Esophagus (tissue), 2 donors: Measurements from ENCODE around the gene ZNF99. TPM values are rescaled to one million over a fixed set of nuclear protein-coding genes. Genes with fewer than 3 reads are reported as not detected.
"Not testable (repeated sequence)": the region's sequence is repeated elsewhere in the genome, so short reads cannot be mapped to it uniquely, and the experiment has no call there.

ENCODE experiments used
- H3K27ac ChIP-seq, 2 donors: one replicate each; pipeline ENCODE4 v1.5.1; 2013; ENCODE audit warnings: low read depth in 2 of 2, mild to moderate bottlenecking in 2 of 2, inconsistent platforms in 1 of 2, low read length in 1 of 2, moderate library complexity in 1 of 2
- H3K27me3 ChIP-seq, 2 donors: one replicate each; pipeline ENCODE4 v1.6.1; 2013; ENCODE audit warnings: low read length in 2 of 2, control low read depth in 1 of 2, mild to moderate bottlenecking in 1 of 2; ENCODE audit not compliant: insufficient read depth in 2 of 2, control insufficient read depth in 1 of 2
- H3K36me3 ChIP-seq, 2 donors: one replicate each; pipeline ENCODE4 v1.6.1; 2013; ENCODE audit warnings: low read length in 1 of 2; ENCODE audit not compliant: control insufficient read depth in 2 of 2, insufficient read depth in 2 of 2
- H3K4me1 ChIP-seq, 2 donors: one replicate each; pipeline ENCODE4 v1.6.1; 2013; ENCODE audit warnings: low read length in 1 of 2; ENCODE audit not compliant: control insufficient read depth in 2 of 2, insufficient read depth in 2 of 2
- H3K4me3 ChIP-seq, 2 donors: one replicate each; pipeline ENCODE4 v1.5.1; 2013; ENCODE audit warnings: low read length in 2 of 2, mild to moderate bottlenecking in 2 of 2, low read depth in 1 of 2, moderate library complexity in 1 of 2
- H3K9me3 ChIP-seq, 2 donors: one replicate each; pipeline ENCODE4 v1.6.1; 2013; ENCODE audit warnings: mild to moderate bottlenecking in 2 of 2, low read depth in 1 of 2, low read length in 1 of 2, moderate library complexity in 1 of 2; ENCODE audit not compliant: control insufficient read depth in 2 of 2, insufficient read depth in 1 of 2
- WGBS, 2 donors: extraction: QIAGEN DNeasy Blood & Tissue Kit; methylation state at CpG; one replicate each; pipeline ENCODE4 v1.1.7; 2013; 5-methylcytosine and 5-hydroxymethylcytosine counted together
- polyA plus RNA-seq, 2 donors: library from polyadenylated mRNA; stranded (reverse); fragments of 200-250 nt; gene quantifications; one replicate each; pipeline ENCODE4 v1.2.3, GENCODE V29; 2013
- donor health status: healthy with polysubstance abuse.
- donor health status: Bipolar disorder and iron deficiency.

The ZNF99 gene
- polyA plus RNA-seq, 2 donors, result not detected

DNA sequence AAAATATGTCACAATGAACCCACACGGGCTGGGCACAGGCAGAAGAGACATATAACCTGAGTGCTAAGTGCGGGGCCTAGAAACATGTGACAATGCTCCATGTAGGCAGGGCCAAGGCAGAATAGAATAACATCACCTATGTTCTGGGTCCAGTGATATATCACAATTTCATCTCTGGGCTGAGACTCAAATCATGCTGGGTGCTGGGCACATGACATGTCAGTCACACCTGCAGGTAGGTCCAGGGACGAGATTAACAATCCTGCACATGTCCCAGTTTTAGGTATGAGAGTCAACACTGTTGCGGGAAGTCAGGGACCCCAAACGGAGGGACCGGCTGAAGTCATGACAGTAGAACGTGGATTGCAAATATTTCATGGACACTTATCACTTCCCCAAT, 50.3 kb downstream of the ZNF99 start:
- H3K36me3 ChIP-seq, result no peaks in the 10 kb centered on the region
- 67 to 72% methylated on average over 7 of the region's 7 CpGs for WGBS, 2 donors
- no peaks in the 10 kb centered on the region for H3K27me3 ChIP-seq
- H3K27ac ChIP-seq, result no peak overlapping the region
- H3K9me3 ChIP-seq, result peaks cover 0 to 18% of the 10 kb centered on the region in 2 donors
- no peak overlapping the region for H3K4me3 ChIP-seq
- no peaks in the 10 kb centered on the region for H3K4me1 ChIP-seq

- not testable (repeated sequence) for H3K27me3 ChIP-seq, H3K9me3 ChIP-seq, H3K4me1 ChIP-seq, H3K27ac ChIP-seq, H3K36me3 ChIP-seq, H3K4me3 ChIP-seq
- WGBS, 2 donors, result 82 to 92% methylated on average over 4 of the region's 4 CpGs
Measured at GRCh38 chr19:22728214-22728613, 55.7 kb downstream of the ZNF99 start.

GRCh38 chr19:22721533-22721932, 62.4 kb downstream of the ZNF99 start:
- not testable (repeated sequence) for H3K4me1 ChIP-seq, H3K9me3 ChIP-seq, H3K4me3 ChIP-seq, H3K27ac ChIP-seq, H3K36me3 ChIP-seq, H3K27me3 ChIP-seq
- 80 to 81% methylated on average over 6 of the region's 6 CpGs for WGBS, 2 donors

GRCh38 chr19:22708983-22709382, 75.0 kb downstream of the ZNF99 start:
- no peaks in the 10 kb centered on the region for H3K27me3 ChIP-seq
- 25 to 29% methylated on average over 27 of the region's 27 CpGs for WGBS, 2 donors
- H3K36me3 ChIP-seq, result no peaks in the 10 kb centered on the region
- H3K4me1 ChIP-seq, result no peaks in the 10 kb centered on the region
- no peak overlapping the region for H3K4me3 ChIP-seq
- no peak overlapping the region for H3K27ac ChIP-seq
- peaks cover 5 to 8% of the 10 kb centered on the region in 2 donors for H3K9me3 ChIP-seq

- H3K4me3 ChIP-seq, H3K9me3 ChIP-seq, H3K27me3 ChIP-seq, H3K4me1 ChIP-seq, H3K36me3 ChIP-seq, H3K27ac ChIP-seq: not testable (repeated sequence)
- 92% methylated on average over 28 of the region's 28 CpGs for WGBS, 2 donors
Measured at GRCh38 chr19:22703096-22703495, 80.9 kb downstream of the ZNF99 start.

- not testable (repeated sequence) for H3K27ac ChIP-seq, H3K4me3 ChIP-seq, H3K36me3 ChIP-seq, H3K27me3 ChIP-seq, H3K4me1 ChIP-seq, H3K9me3 ChIP-seq
- WGBS, 2 donors, result 89 to 94% methylated on average over 12 to 22 of the region's 22 CpGs
Measured at GRCh38 chr19:22702661-22703060, 81.3 kb downstream of the ZNF99 start.

Other genes starting within 250 kb of the ZNF99 start
- gene ZNF492, start 149.8 kb downstream of the ZNF99 start, polyA plus RNA-seq, result under 1 TPM; 0.15 to 0.22 TPM
- gene ZNF723, start 48.1 kb upstream of the ZNF99 start, polyA plus RNA-seq, result not detected
- under 1 TPM; 0.04 to 0.05 TPM for gene ZNF728, start 219.0 kb upstream of the ZNF99 start, polyA plus RNA-seq